Measurements from ENCODE around the gene CIB2. TPM values are rescaled to one million over a fixed set of nuclear protein-coding genes. Genes with fewer than 3 reads are reported as not detected.

The CIB2 gene
- polyA plus RNA-seq, 2 of the 4 experiments (the other 2 are of a cell fraction) = 21.2 to 25.3 TPM

DNA sequence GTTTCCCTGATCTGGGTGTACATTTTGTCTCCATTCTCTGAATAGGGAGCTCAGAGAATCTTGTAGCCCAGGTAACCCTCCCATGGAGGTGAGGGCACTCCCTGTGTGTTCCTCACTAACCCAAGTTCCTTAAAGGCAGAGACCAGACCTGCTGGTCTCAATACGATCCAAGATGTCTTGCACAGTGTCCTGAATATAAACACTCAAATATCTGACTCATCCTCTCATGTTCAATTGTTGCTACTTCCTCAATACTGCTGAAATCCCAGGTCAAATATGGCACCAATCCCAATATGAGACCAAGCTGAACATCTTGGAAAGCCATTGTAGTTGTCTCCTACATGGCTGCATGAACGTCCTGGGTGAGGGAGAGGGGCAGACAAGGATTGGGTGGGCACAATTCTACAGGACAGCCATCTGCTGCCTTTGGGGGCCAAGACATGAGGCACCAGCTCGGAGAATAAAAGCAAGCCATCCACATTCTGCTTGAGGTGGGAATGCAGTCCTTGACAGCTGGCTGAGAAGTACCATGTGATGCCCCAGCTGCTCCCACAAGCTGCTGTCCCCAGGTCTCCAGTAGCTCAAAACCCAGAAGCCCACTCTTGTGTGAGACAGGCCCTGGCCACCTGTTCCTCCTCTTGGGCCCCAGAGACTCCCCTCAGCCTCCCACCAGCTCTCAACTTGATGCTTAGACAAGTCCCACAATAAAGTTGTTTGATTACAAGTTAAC, 72.0 kb downstream of the CIB2 start:
- FAIRE-seq = no peak
- ChIA-PET CTCF (interaction anchor here (0.8 to 2.2 kb wide), 10 partner anchors 9 to 363 kb away, joined by 3 to 13 read pairs (median 4); no protein-coding TSS in a partner anchor), POLR2A (no interaction called here)

DNA sequence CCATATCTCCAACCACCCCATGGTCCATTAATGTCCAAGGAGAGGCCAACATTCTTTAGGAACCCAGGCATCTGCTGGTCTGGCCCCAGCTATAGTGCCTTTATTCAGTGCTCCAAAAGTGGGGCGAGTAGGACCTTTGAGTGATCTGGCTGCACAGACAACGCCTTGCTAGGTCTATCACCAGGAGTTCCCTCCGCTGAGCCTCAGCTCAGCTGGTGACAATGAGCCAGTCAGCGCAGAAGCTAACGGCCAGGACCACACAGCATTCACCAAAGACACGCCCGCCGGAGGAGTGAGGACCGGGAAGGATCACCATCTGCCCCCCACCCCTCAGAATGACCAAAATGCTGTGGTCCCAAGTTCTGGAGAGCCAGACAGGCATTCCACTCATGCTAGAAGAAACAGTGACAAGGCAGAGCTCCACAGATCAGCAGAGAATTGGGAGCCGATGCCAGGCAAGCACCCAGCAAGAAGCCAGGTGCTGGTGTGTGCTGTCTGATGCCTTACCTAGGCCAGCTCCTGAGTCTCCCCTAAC, 72.8 kb downstream of the CIB2 start:
- no peak for FAIRE-seq
- peak overlapping the region; percentile 33; the same call in 2 of the 3 replicates for H3K4me2 ChIP-seq
- H3K4me1 ChIP-seq = peaks cover 44% of the 10 kb centered on the region
- ChIA-PET CTCF (interaction anchor here (1.0 to 2.2 kb wide), 8 partner anchors 10 to 137 kb away, joined by 3 to 13 read pairs (median 6); no protein-coding TSS in a partner anchor), POLR2A (no interaction called here)
- H3K9me3 ChIP-seq = no peaks in the 10 kb centered on the region
- DNase-seq (ENCODE audit: low read depth in 1 of 2, low spot score in 1 of 2) = no peak
- peak overlapping the region; percentile 12 to 57; a peak in 4 of 6 replicates for H3K27ac ChIP-seq
- 84% methylated on average over 10 of the region's 10 CpGs for WGBS (ENCODE audit: missing lambda C conversion rate)
- TF ChIP-seq FOSL2 (IDR thresholded peaks at IDR 0.05) (no peak), FOSL2 (CRISPR knock-in tag; IDR thresholded peaks at IDR 0.05) (no peak), EHMT2 (IDR thresholded peaks at IDR 0.05; ENCODE audit: low read depth) (no peak), CHD4 (IDR thresholded peaks at IDR 0.05; ENCODE audit: borderline replicate concordance) (no peak), GATA3 (IDR thresholded peaks at IDR 0.05; ENCODE audit: borderline replicate concordance) (no peak), HEYL (CRISPR knock-in tag; IDR thresholded peaks at IDR 0.05) (no peak), HOXB13 (CRISPR knock-in tag; IDR thresholded peaks at IDR 0.05; ENCODE audit: low read depth) (no peak), MAZ (IDR thresholded peaks at IDR 0.05; ENCODE audit: borderline replicate concordance, low read depth, low read length) (no peak), TP53 (CRISPR knock-in tag; IDR thresholded peaks at IDR 0.05) (no peak), PHF8 (IDR thresholded peaks at IDR 0.05; ENCODE audit: borderline replicate concordance, low read depth) (no peak), CBX2 (IDR thresholded peaks at IDR 0.05; ENCODE audit: borderline replicate concordance, low read depth) (no peak), JUN (IDR thresholded peaks at IDR 0.05) (no peak), CBX8 (IDR thresholded peaks at IDR 0.05) (no peak)
- TF ChIP-seq, protein P1, sequence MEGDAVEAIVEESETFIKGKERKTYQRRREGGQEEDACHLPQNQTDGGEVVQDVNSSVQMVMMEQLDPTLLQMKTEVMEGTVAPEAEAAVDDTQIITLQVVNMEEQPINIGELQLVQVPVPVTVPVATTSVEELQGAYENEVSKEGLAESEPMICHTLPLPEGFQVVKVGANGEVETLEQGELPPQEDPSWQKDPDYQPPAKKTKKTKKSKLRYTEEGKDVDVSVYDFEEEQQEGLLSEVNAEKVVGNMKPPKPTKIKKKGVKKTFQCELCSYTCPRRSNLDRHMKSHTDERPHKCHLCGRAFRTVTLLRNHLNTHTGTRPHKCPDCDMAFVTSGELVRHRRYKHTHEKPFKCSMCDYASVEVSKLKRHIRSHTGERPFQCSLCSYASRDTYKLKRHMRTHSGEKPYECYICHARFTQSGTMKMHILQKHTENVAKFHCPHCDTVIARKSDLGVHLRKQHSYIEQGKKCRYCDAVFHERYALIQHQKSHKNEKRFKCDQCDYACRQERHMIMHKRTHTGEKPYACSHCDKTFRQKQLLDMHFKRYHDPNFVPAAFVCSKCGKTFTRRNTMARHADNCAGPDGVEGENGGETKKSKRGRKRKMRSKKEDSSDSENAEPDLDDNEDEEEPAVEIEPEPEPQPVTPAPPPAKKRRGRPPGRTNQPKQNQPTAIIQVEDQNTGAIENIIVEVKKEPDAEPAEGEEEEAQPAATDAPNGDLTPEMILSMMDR (IDR thresholded peaks at IDR 0.05) = no peak
- TF ChIP-seq, protein P2, sequence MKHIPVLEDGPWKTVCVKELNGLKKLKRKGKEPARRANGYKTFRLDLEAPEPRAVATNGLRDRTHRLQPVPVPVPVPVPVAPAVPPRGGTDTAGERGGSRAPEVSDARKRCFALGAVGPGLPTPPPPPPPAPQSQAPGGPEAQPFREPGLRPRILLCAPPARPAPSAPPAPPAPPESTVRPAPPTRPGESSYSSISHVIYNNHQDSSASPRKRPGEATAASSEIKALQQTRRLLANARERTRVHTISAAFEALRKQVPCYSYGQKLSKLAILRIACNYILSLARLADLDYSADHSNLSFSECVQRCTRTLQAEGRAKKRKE (CRISPR knock-in tag; IDR thresholded peaks at IDR 0.05; ENCODE audit: low read depth) = no peak
- ATAC-seq = no peak
- H3K4me3 ChIP-seq = no peak overlapping the region

More for the DNA sequence above, 72.0 kb downstream of the CIB2 start:
- DNase-seq (ENCODE audit: low read depth in 1 of 2, low spot score in 1 of 2) (no peak), ATAC-seq (no peak)
- Histone ChIP-seq H3K4me1 (peaks cover 44% of the 10 kb centered on the region), H3K27ac (peak overlapping the region in 1 of 2 experiments; percentile 57; a peak in 4 of 6 replicates), H3K9me3 (no peaks in the 10 kb centered on the region), H3K4me2 (peak overlapping the region; percentile 33; the same call in 2 of the 3 replicates), H3K4me3 (no peak overlapping the region)
- TF ChIP-seq, protein P3, sequence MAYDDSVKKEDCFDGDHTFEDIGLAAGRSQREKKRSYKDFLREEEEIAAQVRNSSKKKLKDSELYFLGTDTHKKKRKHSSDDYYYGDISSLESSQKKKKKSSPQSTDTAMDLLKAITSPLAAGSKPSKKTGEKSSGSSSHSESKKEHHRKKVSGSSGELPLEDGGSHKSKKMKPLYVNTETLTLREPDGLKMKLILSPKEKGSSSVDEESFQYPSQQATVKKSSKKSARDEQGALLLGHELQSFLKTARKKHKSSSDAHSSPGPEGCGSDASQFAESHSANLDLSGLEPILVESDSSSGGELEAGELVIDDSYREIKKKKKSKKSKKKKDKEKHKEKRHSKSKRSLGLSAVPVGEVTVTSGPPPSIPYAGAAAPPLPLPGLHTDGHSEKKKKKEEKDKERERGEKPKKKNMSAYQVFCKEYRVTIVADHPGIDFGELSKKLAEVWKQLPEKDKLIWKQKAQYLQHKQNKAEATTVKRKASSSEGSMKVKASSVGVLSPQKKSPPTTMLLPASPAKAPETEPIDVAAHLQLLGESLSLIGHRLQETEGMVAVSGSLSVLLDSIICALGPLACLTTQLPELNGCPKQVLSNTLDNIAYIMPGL (CRISPR knock-in tag; IDR thresholded peaks at IDR 0.05; ENCODE audit: borderline replicate concordance) = no peak
- WGBS (ENCODE audit: missing lambda C conversion rate) = 60% methylated on average over 3 of the region's 3 CpGs

DNA sequence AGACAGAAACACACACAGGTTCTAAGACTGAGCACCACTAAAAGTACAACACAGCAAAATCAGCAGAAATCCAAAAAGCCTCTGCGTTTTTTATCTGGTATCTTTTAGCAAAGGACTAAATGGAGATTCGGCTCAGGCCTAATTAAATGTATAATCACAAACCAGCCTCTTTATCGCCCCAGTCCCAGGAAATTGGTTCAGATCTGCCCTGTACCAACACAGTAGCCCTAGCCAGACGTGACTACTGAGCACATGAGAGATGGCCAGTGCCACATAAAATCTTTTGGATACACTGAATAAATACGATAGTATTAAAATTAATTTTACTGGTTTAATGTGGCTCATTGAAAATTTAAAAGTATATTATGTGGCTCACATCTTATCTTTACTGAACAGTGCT, 73.4 kb downstream of the CIB2 start:
- no peak overlapping the region for H3K4me2 ChIP-seq
- no peak for DNase-seq (ENCODE audit: low read depth in 1 of 2, low spot score in 1 of 2)
- ChIA-PET CTCF (interaction anchor here (0.6 to 1.8 kb wide), 4 partner anchors 10 to 58 kb away, joined by 3 to 11 read pairs (median 4); no protein-coding TSS in a partner anchor), POLR2A (no interaction called here)
- 90% methylated on average over 5 of the region's 5 CpGs for WGBS (ENCODE audit: missing lambda C conversion rate)
- H3K27ac ChIP-seq = peak overlapping the region; percentile 13 to 78; a peak in 4 of 6 replicates
- peaks cover 44% of the 10 kb centered on the region for H3K4me1 ChIP-seq
- TF ChIP-seq FOXS1 (CRISPR knock-in tag; IDR thresholded peaks at IDR 0.05) (no peak), HOXB5 (CRISPR knock-in tag; IDR thresholded peaks at IDR 0.05) (no peak), CBX8 (IDR thresholded peaks at IDR 0.05) (no peak), RFX5 (IDR thresholded peaks at IDR 0.05) (no peak), SMC3 (IDR thresholded peaks at IDR 0.05) (no peak), TP53 (CRISPR knock-in tag; IDR thresholded peaks at IDR 0.05) (no peak)
- TF ChIP-seq, protein P4, sequence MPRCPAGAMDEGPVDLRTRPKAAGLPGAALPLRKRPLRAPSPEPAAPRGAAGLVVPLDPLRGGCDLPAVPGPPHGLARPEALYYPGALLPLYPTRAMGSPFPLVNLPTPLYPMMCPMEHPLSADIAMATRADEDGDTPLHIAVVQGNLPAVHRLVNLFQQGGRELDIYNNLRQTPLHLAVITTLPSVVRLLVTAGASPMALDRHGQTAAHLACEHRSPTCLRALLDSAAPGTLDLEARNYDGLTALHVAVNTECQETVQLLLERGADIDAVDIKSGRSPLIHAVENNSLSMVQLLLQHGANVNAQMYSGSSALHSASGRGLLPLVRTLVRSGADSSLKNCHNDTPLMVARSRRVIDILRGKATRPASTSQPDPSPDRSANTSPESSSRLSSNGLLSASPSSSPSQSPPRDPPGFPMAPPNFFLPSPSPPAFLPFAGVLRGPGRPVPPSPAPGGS (IDR thresholded peaks at IDR 0.05) = no peak
- TF ChIP-seq, protein P5, sequence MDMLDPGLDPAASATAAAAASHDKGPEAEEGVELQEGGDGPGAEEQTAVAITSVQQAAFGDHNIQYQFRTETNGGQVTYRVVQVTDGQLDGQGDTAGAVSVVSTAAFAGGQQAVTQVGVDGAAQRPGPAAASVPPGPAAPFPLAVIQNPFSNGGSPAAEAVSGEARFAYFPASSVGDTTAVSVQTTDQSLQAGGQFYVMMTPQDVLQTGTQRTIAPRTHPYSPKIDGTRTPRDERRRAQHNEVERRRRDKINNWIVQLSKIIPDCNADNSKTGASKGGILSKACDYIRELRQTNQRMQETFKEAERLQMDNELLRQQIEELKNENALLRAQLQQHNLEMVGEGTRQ (IDR thresholded peaks at IDR 0.05) = no peak
- no peak for ATAC-seq
- H3K9me3 ChIP-seq = no peaks in the 10 kb centered on the region
- H3K4me3 ChIP-seq = no peak overlapping the region
- no peak for FAIRE-seq

Measured in A549 (cell line).